AG09319 (cell line): ENCODE data around the gene PSEN2.

Experiments
- DNase-seq: peaks from one replicate; pipeline ENCODE4 v3.0.0-alpha.2; 2010; ENCODE audit warnings: low read depth; ENCODE audit errors: extremely low read depth
- TF ChIP-seq, protein P1 (sequence below): IDR thresholded peaks from 2 replicates; pipeline ENCODE4 v1.5.1; 2011; ENCODE audit warnings: low read depth, mild to moderate bottlenecking, inconsistent platforms, low read length, moderate library complexity

The PSEN2 gene

DNA sequence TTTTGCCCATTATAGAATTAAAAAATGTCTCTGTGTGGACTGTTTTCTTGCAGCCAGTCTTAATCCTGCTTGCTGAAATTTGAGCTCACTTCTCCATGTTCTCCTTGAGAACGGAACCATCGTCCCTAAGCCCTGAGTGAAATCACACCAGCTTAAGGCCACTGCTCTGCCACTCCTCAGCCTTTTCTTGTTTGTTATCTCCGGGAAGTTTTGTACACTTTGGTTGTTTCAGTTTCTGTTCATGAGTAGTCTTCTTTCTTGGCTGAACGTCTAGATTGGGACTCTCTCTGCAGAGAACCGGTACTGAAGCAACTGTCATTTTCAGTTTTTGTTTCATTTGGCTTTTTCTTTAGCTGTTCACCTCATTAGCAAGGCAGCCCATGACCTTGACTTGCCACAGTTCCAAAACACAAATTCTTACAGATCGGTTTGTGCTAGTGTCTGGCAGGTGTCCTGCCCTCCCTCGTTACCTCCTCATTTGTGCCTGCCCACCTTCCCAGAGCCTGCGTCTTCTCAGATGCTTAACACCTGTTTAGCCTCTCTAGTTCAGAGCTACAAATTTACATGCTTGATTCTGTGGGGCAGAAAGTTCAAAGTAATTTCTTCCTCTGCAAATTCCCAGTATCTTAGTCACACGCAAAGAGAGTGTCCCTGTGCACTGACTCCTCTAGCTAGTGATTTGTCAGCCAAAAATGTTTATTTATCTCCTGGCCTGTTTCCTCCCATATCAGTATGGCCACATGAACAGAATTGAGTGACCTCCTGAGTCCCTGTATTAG, 12.4 kb downstream of the PSEN2 start:
- DNase-seq = no peak
- TF ChIP-seq, protein P1, sequence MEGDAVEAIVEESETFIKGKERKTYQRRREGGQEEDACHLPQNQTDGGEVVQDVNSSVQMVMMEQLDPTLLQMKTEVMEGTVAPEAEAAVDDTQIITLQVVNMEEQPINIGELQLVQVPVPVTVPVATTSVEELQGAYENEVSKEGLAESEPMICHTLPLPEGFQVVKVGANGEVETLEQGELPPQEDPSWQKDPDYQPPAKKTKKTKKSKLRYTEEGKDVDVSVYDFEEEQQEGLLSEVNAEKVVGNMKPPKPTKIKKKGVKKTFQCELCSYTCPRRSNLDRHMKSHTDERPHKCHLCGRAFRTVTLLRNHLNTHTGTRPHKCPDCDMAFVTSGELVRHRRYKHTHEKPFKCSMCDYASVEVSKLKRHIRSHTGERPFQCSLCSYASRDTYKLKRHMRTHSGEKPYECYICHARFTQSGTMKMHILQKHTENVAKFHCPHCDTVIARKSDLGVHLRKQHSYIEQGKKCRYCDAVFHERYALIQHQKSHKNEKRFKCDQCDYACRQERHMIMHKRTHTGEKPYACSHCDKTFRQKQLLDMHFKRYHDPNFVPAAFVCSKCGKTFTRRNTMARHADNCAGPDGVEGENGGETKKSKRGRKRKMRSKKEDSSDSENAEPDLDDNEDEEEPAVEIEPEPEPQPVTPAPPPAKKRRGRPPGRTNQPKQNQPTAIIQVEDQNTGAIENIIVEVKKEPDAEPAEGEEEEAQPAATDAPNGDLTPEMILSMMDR = no peak

DNA sequence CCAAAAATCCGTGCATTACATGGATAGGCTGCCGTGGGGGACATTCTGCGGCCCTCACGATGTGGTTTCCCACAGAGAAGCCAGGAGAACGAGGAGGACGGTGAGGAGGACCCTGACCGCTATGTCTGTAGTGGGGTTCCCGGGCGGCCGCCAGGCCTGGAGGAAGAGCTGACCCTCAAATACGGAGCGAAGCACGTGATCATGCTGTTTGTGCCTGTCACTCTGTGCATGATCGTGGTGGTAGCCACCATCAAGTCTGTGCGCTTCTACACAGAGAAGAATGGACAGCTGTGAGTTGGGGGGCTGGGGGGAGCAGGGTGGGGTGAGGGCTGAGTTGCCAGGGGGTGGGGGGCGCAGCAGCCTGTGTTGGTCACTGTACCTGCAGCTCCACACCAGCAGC, 13.2 kb downstream of the PSEN2 start:
- TF ChIP-seq, protein P1 = no peak
- no peak for DNase-seq

DNA sequence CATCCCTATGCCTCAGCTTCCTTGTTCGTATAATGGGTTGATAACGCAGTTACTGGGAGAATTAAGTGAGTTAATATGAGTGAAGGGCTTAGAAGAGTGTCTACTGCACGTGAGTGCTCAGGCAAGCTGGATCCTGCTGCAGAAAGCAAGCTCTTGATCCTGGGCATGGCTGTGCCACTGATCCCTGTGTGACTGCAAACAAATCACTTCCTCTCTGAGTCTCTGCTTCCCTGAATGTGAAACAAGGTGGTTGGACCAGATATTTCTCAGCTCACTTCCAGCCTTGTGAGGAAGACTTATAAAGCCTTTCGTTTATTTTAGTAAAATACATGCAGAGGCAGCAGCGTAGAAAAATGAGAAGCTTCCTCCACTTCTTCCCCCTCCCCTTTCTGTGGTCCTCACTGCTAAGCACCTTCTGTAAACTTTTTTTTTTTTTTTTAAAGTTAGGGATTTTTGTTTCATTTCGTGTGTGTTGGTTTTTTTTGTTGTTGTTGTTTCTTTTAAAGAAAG, 13.8 kb downstream of the PSEN2 start:
- TF ChIP-seq, protein P1 = no peak
- DNase-seq = no peak

DNA sequence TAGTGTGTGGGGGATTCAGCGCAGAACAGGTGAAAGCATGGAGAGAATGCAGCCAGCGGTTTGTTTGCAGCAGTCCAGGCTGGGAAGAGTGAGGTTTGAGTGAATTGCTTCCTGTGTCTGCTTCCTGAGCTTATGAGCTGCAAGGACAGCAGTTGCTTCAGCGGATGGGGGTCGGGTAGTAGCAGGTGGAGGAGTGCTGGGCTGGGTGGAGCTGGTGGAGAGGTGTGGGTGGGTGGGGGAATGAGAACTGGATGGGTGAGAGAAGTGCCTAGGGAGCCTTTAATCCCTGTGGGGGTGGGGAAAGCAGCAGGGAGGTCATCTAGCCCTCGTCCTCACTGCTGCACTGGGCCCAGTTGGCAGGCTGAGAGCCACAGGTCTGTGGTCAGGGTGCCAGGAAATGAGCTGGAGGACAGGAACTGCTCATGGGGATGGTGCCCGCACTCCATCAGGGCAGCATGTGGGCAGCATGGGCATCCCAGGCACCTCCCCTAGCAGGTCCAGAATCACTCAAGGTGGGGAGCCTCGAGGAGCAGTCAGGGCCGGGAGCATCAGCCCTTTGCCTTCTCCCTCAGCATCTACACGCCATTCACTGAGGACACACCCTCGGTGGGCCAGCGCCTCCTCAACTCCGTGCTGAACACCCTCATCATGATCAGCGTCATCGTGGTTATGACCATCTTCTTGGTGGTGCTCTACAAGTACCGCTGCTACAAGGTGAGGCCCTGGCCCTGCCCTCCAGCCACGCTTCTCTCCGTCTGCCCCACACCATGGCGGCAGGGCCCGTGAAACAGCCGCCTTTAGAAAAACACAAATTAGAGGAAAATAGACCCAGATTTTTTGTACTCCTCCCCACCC, 14.8 kb downstream of the PSEN2 start:
- no peak for DNase-seq
- TF ChIP-seq, protein P1 = no peak

DNA sequence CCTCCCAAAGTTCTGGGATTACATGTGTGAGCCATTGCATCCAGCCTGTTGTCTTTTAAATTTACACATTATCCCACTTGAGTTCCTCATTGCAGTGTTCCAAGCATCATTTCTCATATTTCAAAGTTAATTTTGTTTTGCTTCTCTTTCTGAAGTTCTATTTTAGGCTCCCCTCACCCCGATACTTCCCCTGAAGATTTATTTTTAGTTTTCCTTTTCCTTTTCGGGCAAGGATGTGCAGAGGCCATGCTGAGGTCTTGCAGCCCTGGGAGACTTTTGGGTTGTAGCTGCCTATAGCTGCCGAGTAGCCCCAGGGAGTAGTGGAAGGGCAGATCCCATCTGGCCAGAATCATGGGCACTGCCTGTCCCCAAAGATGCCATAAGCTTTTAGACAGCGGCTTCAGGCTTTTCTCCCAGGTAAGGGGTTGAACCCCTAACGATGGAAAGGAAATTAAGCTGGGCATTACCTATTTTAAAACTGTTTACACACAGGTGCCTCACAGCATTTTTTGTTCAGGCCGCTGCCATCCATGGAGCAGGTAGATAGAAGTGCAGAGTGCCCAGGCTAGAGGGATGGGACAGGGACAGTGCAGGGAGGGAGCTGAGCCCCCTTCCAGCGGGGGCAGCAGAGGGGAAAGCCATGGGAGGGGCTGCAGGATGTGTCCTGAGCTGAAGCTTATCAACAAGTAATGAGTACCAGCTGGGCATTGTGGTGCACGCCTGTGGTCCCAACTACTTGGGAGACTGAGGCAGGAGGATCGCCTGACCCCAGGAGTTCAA, 15.9 kb downstream of the PSEN2 start:
- TF ChIP-seq, protein P1 = no peak

DNA sequence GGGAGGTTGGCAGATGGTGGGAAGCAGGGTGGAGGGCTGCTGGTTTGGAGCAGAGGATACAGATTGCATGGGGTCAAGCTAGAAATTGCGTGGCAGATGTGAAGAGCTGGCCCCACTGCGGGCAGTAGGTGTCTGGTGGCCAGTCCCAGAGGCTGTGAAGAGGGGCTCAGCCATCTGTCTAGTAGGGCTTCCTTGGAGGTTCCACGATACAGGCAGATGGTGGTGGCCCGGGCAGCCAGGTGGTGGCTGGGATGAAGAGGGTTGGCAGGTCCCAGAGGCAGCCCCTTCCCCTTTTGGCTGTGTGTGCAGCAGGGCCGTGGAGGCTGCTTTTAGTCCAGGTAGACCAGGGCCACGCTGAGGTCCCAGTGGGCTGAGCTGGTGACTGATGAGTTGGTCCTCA, 16.6 kb downstream of the PSEN2 start:
- no peak for DNase-seq
- TF ChIP-seq, protein P1 = no peak

More for the DNA sequence above, 15.9 kb downstream of the PSEN2 start:
- DNase-seq = no peak
